Kidney (tissue), 14 donors: ENCODE measurements around the gene MARCHF10. TPM values are rescaled to one million over a fixed set of nuclear protein-coding genes. Genes with fewer than 3 reads are reported as not detected.

Experiments
- DNase-seq, 5 donors: peaks; one replicate each; pipeline ENCODE4 v3.0.0-alpha.2; 2013 to 2020
- FAIRE-seq: peaks from 2 replicates; lab custom pipeline; 2012; peaks lifted over from hg19 to GRCh38; lab: Jason Lieb, UNC
- H3K27ac ChIP-seq, 2 donors: one replicate each; pipeline ENCODE4 v1.7.0; 2013; ENCODE audit warnings: low read depth in 2 of 2, low read length in 2 of 2, inconsistent platforms in 1 of 2
- H3K27me3 ChIP-seq: one replicate; pipeline ENCODE4 v1.7.1; 2013; ENCODE audit warnings: low read length, inconsistent platforms; ENCODE audit not compliant: control insufficient read depth, insufficient read depth
- H3K36me3 ChIP-seq, 3 donors: one replicate each; pipeline versions ENCODE4 v1.7.0 to v1.7.1; 2013; ENCODE audit warnings: low read length in 3 of 3, control low read depth in 1 of 3, inconsistent platforms in 1 of 3; ENCODE audit not compliant: insufficient read depth in 3 of 3, control insufficient read depth in 2 of 3
- H3K4me1 ChIP-seq, 3 donors: one replicate each; pipeline versions ENCODE4 v1.7.0 to v1.7.1; 2013; ENCODE audit warnings: low read length in 3 of 3, inconsistent platforms in 1 of 3, low read depth in 1 of 3; ENCODE audit not compliant: control insufficient read depth in 2 of 3, insufficient read depth in 2 of 3
- H3K4me3 ChIP-seq, 3 donors: one replicate each; pipeline versions ENCODE4 v1.7.0 to v1.8.1; 2013; ENCODE audit warnings: low read length in 3 of 3, control low read depth in 1 of 3, inconsistent platforms in 1 of 3
- H3K9ac ChIP-seq, 3 donors: one replicate each; pipeline versions ENCODE4 v1.7.0 to v1.7.1; 2013; ENCODE audit warnings: low read length in 3 of 3, control low read depth in 1 of 3, inconsistent platforms in 1 of 3
- H3K9me3 ChIP-seq, 3 donors: one replicate each; pipeline versions ENCODE4 v1.7.0 to v1.7.1; 2013; ENCODE audit warnings: low read length in 3 of 3, control low read depth in 1 of 3, inconsistent platforms in 1 of 3; ENCODE audit not compliant: control insufficient read depth in 2 of 3, insufficient read depth in 1 of 3
- CTCF ChIP-seq: IDR thresholded peaks from 3 replicates; pipeline ENCODE4 v1.5.1; 2012; ENCODE audit warnings: mild to moderate bottlenecking, moderate library complexity, borderline replicate concordance; ENCODE audit not compliant: insufficient read depth; ENCODE audit errors: extremely low read depth
- intact Hi-C: fragments of 100-400 bp; cut with DNase I; formaldehyde crosslinking; loops from one replicate; pipeline ENCODE4 v1.11.1; 2022
- polyA plus RNA-seq: library from polyadenylated mRNA; stranded (reverse); fragments of 350-450 nt; fragmentation: Illumina TruSeq; extraction: RNeasy Lipid Tissue Mini Kit (QIAGEN cat#74804); gene quantifications from one replicate; pipeline ENCODE4 v1.2.3, GENCODE V29; 2014; ENCODE audit warnings: low read depth, low replicate concordance; ENCODE audit not compliant: insufficient read depth
- total RNA-seq: library from RNA; stranded (reverse); fragmentation: NEBNext Ultra II Directional; extraction: Animal tissue kit (Norgen Biotek cat#: 25700); gene quantifications from one replicate; pipeline ENCODE4 v1.2.1, GENCODE V29; 2021
- donor health status: control.
- donor health status: control.
- donor health status: control.
- donor health status: control.
- donor health status: control.
- donor health status: DM: yes; HTN: yes; CAD: no.
- donor health status: Normal renal cell carcinoma (clear cell type).

Gene MARCHF10
- total and polyA plus RNA-seq, 2 donors from 2014 or later: 0.66 to 6.3 TPM

GRCh38 chr17:62689441-62690167 lies 118.5 kb downstream of the MARCHF10 start:
- no peak for DNase-seq

GRCh38 chr17:62688398-62689160 lies 119.5 kb downstream of the MARCHF10 start:
- H3K27me3 ChIP-seq: no peaks in the 10 kb centered on the region
- H3K9me3 ChIP-seq: no peaks in the 10 kb centered on the region
- H3K9ac ChIP-seq: no peak overlapping the region
- FAIRE-seq (no peak), DNase-seq (peak in 1 of 5 donors; percentile 73)
- intact Hi-C loops: no loop called here
- H3K4me1 ChIP-seq: no peaks in the 10 kb centered on the region
- TF ChIP-seq CTCF: no peak
- no peak overlapping the region for H3K27ac ChIP-seq
- H3K4me3 ChIP-seq: no peak overlapping the region
- H3K36me3 ChIP-seq: no peaks in the 10 kb centered on the region

More at GRCh38 chr17:62689441-62690167, 118.5 kb downstream of the MARCHF10 start:
- Histone ChIP-seq H3K9me3 (no peaks in the 10 kb centered on the region), H3K9ac (no peak overlapping the region), H3K36me3 (no peaks in the 10 kb centered on the region), H3K27me3 (no peaks in the 10 kb centered on the region), H3K4me3 (no peak overlapping the region), H3K27ac (no peak overlapping the region), H3K4me1 (no peaks in the 10 kb centered on the region)
- TF ChIP-seq CTCF: no peak
- no peak for FAIRE-seq
- intact Hi-C loops: no loop called here

GRCh38 chr17:62687997-62688396 lies 120.1 kb downstream of the MARCHF10 start:
- no peaks in the 10 kb centered on the region for H3K36me3 ChIP-seq
- peak in 1 of 5 donors; percentile 46 for DNase-seq
- no peaks in the 10 kb centered on the region for H3K9me3 ChIP-seq
- H3K4me1 ChIP-seq: no peaks in the 10 kb centered on the region
- no peaks in the 10 kb centered on the region for H3K27me3 ChIP-seq
- no peak overlapping the region for H3K4me3 ChIP-seq
- intact Hi-C loops: no loop called here
- no peak for TF ChIP-seq CTCF
- no peak for FAIRE-seq
- no peak overlapping the region for H3K9ac ChIP-seq
- H3K27ac ChIP-seq: no peak overlapping the region
